SK-N-DZ (cell line): ENCODE data around the gene SERHL2.
"Not testable (repeated sequence)": the region's sequence is repeated elsewhere in the genome, so short reads cannot be mapped to it uniquely, and the experiment has no call there.

ENCODE experiments used
- DNase-seq: peaks from one replicate; pipeline ENCODE4 v3.0.0-alpha.2; 2015; ENCODE audit warnings: low spot score

Gene SERHL2

GRCh38 chr22:42574046-42574445 is 20.3 kb downstream of the SERHL2 start:
- DNase-seq = not testable (repeated sequence)

DNA sequence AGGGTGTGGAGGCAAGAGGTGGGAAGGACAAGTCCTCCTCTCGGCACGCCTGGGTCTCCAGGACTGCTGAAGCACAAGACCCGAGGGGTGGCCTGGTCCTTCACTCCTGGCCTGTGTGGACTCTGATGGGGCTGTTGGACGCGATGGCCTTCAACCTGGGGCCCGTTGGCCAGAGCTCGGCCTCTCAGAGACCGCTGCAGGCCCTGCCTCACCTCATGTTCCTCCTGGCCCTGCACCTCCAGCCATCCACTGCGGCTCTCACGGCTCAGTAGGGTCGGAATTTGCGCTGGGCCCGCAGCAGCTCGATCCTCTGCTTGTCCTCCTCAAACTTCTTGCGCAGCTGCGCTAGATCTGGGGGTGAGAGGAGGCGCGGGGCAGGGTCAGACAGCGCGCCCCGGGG is 20.7 kb downstream of the SERHL2 start:
- not testable (repeated sequence) for DNase-seq

DNA sequence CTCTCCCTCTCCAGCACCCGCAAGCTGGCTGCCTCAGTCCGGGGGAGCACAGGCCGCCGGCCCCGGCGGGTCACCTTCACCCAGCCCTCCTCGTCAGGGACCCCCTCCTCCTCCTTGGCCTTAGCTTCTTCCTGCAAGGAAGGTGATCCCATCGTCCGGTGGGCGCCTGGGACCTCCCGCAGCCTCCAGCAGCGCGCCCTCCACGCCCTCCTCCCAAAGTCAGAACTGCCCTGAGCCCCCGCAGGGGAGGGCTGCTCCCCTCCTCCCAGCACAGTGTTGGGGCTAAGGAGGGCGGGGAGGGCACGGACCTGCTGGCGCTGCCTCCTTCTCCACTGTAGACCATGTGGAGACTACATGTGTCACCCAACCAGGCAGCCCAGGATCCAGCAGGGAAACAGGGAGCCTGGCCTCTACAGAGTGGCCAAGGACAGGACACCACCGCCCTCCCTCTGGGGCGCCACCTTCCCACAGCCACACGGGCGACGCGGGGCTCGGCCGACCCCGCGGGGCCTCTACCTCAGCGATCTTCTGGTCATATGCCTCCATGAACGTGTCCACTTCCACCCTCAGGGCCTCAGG is 22.3 kb downstream of the SERHL2 start:
- not testable (repeated sequence) for DNase-seq

GRCh38 chr22:42577141-42577540 is 23.4 kb downstream of the SERHL2 start:
- not testable (repeated sequence) for DNase-seq

- DNase-seq = no peak
These were observed 24.0 kb downstream of the SERHL2 start for GRCh38 chr22:42577623-42578240.

GRCh38 chr22:42580040-42580439 is 26.3 kb downstream of the SERHL2 start:
- not testable (repeated sequence) for DNase-seq

- DNase-seq = not testable (repeated sequence)
These were observed 27.5 kb downstream of the SERHL2 start for GRCh38 chr22:42581194-42581761.

DNA sequence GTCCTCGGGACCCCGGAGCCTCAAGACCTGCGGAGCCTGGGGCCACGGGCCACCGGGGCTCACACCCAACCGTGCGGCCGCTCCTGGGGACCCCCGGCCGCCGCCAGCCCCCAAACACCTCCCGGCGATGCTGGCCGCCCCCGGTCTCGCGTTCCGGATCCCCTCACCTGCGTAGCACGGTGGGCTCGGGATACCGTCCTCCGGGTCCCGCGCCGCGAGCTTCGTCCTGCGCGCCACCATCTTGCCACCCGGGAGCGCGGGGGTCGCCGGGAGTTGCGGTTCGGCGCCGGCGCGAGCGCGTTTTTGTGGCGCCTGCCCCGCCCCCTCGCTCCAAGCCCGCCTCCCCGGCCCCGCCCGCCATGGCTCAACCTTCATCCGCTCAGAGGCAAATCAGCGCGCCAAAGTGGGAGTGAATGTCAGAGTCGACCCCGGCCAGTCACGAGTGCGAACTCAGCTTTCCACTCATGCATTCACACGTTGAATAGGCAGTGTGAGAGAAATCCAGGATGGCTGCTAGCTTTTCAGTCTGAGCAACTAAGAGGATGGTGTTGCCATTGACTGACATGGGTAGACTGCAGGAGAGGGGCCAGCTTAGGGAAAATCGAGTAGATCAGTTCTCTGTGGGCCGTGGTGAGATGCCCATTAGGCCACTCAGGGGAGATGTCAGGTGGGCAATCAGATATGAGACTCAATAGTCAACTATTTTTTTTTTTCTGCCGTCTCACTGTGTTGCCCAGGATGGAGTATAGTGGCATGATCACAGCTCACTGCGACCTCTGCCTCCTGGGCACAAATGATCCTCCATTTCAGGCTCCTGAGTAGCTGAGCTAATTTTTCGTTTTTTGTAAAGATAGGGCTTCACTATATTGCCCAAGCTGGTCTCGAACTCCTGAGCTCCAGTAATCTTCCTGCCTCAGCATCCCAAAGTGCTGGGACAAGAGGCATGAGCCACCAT is 28.3 kb downstream of the SERHL2 start:
- peak; percentile 62 for DNase-seq

- no peak for DNase-seq
These were observed 29.2 kb downstream of the SERHL2 start for GRCh38 chr22:42582987-42583386.

DNA sequence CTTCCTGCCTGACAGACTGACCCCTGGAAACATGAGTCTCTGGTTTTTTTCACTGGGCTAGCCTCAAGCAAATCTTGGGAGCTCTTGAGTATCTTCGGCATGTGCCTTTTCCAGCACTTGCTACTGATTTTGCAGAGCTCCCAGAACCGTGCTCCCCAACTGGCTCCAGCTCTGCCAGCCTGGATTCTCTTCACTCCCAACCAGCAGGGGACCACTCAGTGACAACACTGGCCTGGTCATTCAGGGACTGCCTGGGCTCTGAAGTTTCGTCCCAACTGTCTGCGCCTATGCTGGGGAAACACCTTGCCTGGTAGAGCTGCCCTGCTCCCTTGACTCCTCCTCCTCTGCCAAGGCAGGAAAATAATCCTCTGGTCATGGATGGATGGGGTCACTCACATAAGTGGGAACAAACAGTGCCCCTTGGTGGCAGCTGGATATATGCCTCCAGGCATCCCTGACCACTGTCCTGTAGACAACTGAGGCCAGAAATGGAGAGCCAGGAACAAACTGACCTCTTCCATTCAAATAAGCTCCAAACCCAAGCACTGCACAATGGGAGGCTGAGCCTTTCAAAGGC is 30.7 kb downstream of the SERHL2 start:
- no peak for DNase-seq

GRCh38 chr22:42585096-42585495 is 31.3 kb downstream of the SERHL2 start:
- no peak for DNase-seq

DNA sequence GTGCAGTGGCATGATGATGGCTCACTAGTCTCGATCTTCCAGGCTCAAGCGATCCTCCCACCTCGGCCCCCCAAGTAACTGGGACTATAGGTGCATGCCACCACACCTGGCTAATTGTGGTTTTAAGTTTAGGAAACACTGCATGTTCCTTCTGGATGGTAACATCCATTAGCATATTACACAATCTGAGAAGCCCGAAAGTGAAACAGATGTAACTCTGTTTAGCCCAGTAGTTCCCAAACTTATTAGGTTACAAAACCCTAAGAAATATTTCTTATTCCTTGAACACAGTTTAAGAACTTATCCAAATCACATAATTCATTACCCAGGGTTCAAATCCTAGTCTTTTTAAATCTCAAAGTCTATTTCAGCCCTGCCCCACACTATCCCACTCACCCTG is 32.6 kb downstream of the SERHL2 start:
- DNase-seq = no peak

- no peak for DNase-seq
These were observed 33.9 kb downstream of the SERHL2 start for GRCh38 chr22:42587588-42588175.

- no peak for DNase-seq
These were observed 38.2 kb downstream of the SERHL2 start for GRCh38 chr22:42591987-42592386.

DNA sequence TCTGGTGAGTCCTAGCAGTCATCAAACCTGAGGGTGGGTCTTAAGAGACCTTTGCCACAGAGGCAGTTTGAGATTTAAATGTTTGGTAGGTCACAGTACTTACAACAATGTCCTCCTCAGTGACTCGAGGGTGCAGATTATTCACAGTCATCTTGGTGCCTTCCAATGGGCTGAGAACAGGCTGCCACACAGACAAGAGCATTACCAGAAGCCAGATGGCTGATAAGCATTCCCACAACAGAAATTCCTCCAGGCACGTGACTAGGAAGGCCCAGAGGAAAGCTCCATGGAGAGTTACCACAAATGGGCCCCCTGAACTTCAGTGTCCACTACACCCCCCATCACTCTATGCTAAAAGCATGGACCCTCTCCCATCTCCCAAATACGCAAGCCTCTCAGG is 41.7 kb downstream of the SERHL2 start:
- DNase-seq = peak; percentile 47

GRCh38 chr22:42596336-42596735 is 42.6 kb downstream of the SERHL2 start:
- peak; percentile 71 for DNase-seq

GRCh38 chr22:42596863-42597530 is 43.2 kb downstream of the SERHL2 start:
- DNase-seq = no peak

- DNase-seq = no peak
These were observed 48.2 kb downstream of the SERHL2 start for GRCh38 chr22:42601879-42602465.

DNA sequence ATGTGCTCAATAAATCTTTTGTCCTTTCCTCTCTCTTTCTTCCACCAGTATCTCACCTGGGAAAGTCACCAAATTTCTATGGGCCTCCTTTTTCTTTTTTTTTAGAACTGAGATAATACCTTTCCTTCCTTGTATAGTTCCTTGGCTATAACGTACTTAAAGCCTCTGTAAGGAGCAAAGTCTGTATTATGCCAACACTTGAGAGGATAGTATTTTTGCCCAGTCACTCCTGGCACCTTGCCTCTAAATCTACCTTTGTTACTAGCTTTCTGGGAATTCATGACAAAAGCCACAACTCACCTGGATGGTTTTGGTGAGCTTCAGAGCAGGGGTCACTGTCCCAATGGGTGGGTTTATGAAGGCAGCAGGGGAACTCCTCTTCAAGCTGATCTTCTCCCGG is 48.7 kb downstream of the SERHL2 start:
- DNase-seq = no peak

GRCh38 chr22:42603427-42603826 is 49.7 kb downstream of the SERHL2 start:
- DNase-seq = no peak
